Nephron (organoid): Measurements from ENCODE around the gene GLUD2.

Experiments used
- H3K27ac Mint-ChIP-seq, 3 experiments: 2 replicates each; pipeline ENCODE4 v1.8.0; 2020; ENCODE audit warnings: mixed read lengths in 3 of 3, mild to moderate bottlenecking in 2 of 3, moderate library complexity in 1 of 3
- H3K27me3 Mint-ChIP-seq: 2 replicates; pipeline ENCODE4 v1.8.0; 2021; ENCODE audit warnings: low read depth, mild to moderate bottlenecking, moderate library complexity, mixed read lengths
- H3K36me3 Mint-ChIP-seq: 2 replicates; pipeline ENCODE4 v1.8.0; 2020; ENCODE audit warnings: low read depth, mixed read lengths
- H3K4me1 Mint-ChIP-seq: 2 replicates; pipeline ENCODE4 v1.8.0; 2020; ENCODE audit warnings: mixed read lengths
- H3K4me3 Mint-ChIP-seq, 3 experiments: 2 replicates each; pipeline ENCODE4 v1.8.0; 2020; ENCODE audit warnings: mild to moderate bottlenecking in 3 of 3, mixed read lengths in 3 of 3, moderate library complexity in 2 of 3
- H3K9me3 Mint-ChIP-seq: 2 replicates; pipeline ENCODE4 v1.8.0; 2020; ENCODE audit warnings: mixed read lengths
- TF ChIP-seq, protein P1 (sequence below), 3 experiments: fragments of 200-600 bp; sonication (generic); IDR thresholded peaks; one replicate each; pipeline ENCODE4 v1.5.0; 2021; ENCODE audit warnings: antibody characterized with exemption in 3 of 3; ENCODE audit not compliant: unreplicated experiment in 3 of 3

The GLUD2 gene

DNA sequence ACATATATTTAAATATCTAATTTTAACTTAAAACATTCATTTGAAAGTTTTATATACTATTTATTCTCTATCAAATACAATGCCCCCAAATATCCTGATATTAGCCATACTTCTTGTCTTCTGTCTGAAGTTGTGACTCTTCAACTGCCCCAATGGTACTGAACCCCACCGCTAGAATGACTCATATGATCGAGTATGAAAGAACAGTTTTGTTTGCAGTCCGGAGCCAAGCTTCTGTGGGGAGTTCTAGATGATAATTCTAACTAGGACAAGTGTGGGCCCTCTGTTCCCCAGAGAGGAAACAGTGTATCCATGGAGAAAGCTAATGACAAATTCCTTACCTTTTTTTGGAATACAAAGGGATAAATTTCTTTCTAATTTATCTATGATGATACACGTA, 37.2 kb upstream of the GLUD2 start:
- H3K4me1 Mint-ChIP-seq = no peaks in the 10 kb centered on the region
- H3K27ac Mint-ChIP-seq = no peak overlapping the region
- TF ChIP-seq, protein P1, sequence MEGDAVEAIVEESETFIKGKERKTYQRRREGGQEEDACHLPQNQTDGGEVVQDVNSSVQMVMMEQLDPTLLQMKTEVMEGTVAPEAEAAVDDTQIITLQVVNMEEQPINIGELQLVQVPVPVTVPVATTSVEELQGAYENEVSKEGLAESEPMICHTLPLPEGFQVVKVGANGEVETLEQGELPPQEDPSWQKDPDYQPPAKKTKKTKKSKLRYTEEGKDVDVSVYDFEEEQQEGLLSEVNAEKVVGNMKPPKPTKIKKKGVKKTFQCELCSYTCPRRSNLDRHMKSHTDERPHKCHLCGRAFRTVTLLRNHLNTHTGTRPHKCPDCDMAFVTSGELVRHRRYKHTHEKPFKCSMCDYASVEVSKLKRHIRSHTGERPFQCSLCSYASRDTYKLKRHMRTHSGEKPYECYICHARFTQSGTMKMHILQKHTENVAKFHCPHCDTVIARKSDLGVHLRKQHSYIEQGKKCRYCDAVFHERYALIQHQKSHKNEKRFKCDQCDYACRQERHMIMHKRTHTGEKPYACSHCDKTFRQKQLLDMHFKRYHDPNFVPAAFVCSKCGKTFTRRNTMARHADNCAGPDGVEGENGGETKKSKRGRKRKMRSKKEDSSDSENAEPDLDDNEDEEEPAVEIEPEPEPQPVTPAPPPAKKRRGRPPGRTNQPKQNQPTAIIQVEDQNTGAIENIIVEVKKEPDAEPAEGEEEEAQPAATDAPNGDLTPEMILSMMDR (IDR thresholded peaks at IDR 0.05; ENCODE audit: unreplicated experiment in 3 of 3) = no peak
- peaks cover 9% of the 10 kb centered on the region for H3K9me3 Mint-ChIP-seq
- no peaks in the 10 kb centered on the region for H3K36me3 Mint-ChIP-seq
- no peak overlapping the region for H3K4me3 Mint-ChIP-seq
- peaks cover 8% of the 10 kb centered on the region for H3K27me3 Mint-ChIP-seq

DNA sequence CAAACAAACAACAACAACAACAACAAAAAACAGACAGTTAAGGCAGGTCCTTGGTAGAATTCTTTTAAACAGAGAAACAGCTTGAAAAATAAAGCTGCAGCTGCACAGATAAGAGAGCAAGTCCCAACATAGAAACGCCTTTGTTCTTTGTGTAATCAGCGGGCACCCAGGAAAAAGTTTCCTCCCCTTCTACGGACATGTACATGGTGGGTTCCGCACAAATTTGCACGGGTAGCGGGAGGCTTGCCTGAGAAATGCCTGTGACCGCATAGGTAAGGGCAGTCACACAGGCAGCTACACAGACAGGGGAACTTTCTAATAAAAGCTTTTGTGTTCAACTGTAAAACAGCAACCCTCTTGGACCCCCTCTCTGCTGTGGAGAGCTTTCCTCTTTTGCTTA, 36.2 kb upstream of the GLUD2 start:
- no peaks in the 10 kb centered on the region for H3K4me1 Mint-ChIP-seq
- H3K9me3 Mint-ChIP-seq = peaks cover 6% of the 10 kb centered on the region
- TF ChIP-seq, protein P1 (IDR thresholded peaks at IDR 0.05; ENCODE audit: unreplicated experiment in 3 of 3) = no peak
- no peak overlapping the region for H3K27ac Mint-ChIP-seq
- no peak overlapping the region for H3K4me3 Mint-ChIP-seq
- H3K27me3 Mint-ChIP-seq = peaks cover 4% of the 10 kb centered on the region
- no peaks in the 10 kb centered on the region for H3K36me3 Mint-ChIP-seq

DNA sequence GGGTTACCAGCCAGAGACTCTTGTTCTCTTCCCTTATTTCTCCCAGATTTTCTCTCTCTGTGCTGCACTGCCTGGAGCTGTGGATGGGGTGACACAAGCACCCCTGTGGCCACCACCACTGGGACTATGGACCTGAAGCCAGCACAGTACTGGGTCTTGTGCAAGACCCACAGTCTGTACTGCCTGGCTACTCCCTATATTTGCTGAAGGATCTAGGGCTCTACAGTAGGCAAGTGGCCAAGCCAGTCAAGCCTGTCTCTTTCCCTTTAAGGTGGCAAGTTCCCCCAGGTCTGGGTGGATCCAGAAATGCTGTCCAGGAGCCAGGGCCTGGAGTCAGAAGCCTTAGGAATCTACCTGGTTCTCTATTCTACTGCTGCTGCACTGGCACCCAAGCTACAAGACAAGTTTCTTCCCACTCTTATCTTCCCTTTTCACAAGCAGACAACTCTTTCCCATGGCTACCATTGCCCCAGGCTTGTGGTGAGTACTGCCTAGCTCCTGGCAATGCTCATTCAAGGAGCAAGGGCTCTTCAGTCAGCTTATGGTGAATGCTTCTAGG, 33.4 kb upstream of the GLUD2 start:
- no peak overlapping the region for H3K27ac Mint-ChIP-seq
- peaks cover 4% of the 10 kb centered on the region for H3K27me3 Mint-ChIP-seq
- no peaks in the 10 kb centered on the region for H3K4me1 Mint-ChIP-seq
- no peak overlapping the region for H3K4me3 Mint-ChIP-seq
- H3K36me3 Mint-ChIP-seq = no peaks in the 10 kb centered on the region
- no peaks in the 10 kb centered on the region for H3K9me3 Mint-ChIP-seq
- TF ChIP-seq, protein P1 (IDR thresholded peaks at IDR 0.05; ENCODE audit: unreplicated experiment in 3 of 3) = no peak

DNA sequence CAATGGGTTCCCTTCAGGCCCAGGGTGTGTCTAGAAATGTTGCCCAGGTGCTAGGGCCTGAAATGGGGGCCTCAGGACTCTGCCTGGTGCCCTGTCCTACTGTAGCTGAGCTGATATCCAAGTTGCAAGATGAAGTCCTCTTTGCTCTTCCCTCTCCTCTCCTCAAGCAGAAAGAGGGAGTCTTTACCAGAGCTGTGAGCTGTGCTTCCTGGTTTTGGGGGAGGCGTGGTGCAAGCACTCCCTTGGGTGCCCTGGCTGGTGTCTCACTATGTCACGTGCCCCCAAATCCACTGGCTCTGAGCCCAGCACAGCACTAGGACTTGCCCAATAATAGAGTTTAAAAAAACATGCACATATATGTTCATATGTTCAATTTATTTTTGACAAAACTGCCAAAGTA, 32.6 kb upstream of the GLUD2 start:
- Mint-ChIP-seq H3K36me3 (no peaks in the 10 kb centered on the region), H3K4me1 (no peaks in the 10 kb centered on the region)
- TF ChIP-seq, protein P1 (IDR thresholded peaks at IDR 0.05; ENCODE audit: unreplicated experiment in 3 of 3) = no peak

DNA sequence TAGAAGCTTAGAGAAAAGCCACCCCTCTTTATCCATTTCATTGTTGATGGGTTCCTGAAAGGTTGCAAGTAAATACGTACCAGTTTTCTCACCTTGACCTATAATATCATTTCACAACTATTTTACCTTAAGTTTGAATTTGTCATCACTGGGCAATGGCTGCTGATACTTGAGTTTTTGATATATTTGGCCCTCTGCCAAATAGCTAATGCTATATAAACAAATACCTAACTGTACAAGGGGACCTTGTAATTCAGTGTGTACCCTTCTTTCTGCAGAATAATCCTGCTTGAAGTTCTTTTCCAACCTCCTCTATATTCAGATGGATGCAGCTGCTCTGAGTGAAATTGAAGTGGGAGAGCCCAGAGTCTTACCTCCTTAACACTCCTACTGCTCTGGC, 19.0 kb upstream of the GLUD2 start:
- H3K27ac Mint-ChIP-seq = no peak overlapping the region
- H3K36me3 Mint-ChIP-seq = no peaks in the 10 kb centered on the region
- TF ChIP-seq, protein P1 (IDR thresholded peaks at IDR 0.05; ENCODE audit: unreplicated experiment in 3 of 3) = no peak
- no peaks in the 10 kb centered on the region for H3K9me3 Mint-ChIP-seq
- H3K4me3 Mint-ChIP-seq = no peak overlapping the region
- peaks cover 4% of the 10 kb centered on the region for H3K27me3 Mint-ChIP-seq
- H3K4me1 Mint-ChIP-seq = peaks cover 10% of the 10 kb centered on the region

More for the DNA sequence above, 32.6 kb upstream of the GLUD2 start:
- Mint-ChIP-seq H3K27me3 (peaks cover 4% of the 10 kb centered on the region), H3K4me3 (no peak overlapping the region), H3K27ac (no peak overlapping the region), H3K9me3 (no peaks in the 10 kb centered on the region)

DNA sequence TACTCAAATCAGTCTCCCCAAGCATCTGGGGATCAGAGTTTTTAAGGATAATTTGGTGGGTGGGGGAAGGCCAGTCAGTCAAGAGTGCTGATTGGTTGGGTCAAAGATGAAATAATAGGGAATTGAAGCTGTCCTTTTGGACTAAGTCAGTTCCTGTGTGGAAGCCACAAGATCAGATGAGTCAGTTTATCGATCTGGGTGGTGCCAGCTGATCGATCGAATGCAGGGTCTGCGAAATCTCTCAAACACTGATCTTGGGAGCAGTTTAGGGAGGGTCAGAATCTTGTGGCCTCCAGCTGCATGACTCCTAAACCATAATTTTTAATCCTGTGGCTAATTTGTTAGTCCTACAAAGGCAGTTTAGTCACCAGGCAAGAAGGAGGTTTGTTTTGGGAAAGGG, 17.3 kb upstream of the GLUD2 start:
- peaks cover 4% of the 10 kb centered on the region for H3K27me3 Mint-ChIP-seq
- H3K36me3 Mint-ChIP-seq = no peaks in the 10 kb centered on the region
- H3K9me3 Mint-ChIP-seq = no peaks in the 10 kb centered on the region
- H3K27ac Mint-ChIP-seq = no peak overlapping the region
- no peak overlapping the region for H3K4me3 Mint-ChIP-seq
- TF ChIP-seq, protein P1 (IDR thresholded peaks at IDR 0.05; ENCODE audit: unreplicated experiment in 3 of 3) = no peak
- peaks cover 10% of the 10 kb centered on the region for H3K4me1 Mint-ChIP-seq
